HPDE6-E6E7 (cell line): ENCODE measurements around the gene ITFG1.
"Not testable (repeated sequence)": the region's sequence is repeated elsewhere in the genome, so short reads cannot be mapped to it uniquely, and the experiment has no call there.

Source experiments
- DNase-seq: peaks from one replicate; pipeline ENCODE4 v3.0.0; 2011; ENCODE audit warnings: missing footprints; ENCODE audit errors: extremely low spot score

The ITFG1 gene

GRCh38 chr16:47473792-47474191, 12.9 kb upstream of the ITFG1 start:
- DNase-seq, result no peak

DNA sequence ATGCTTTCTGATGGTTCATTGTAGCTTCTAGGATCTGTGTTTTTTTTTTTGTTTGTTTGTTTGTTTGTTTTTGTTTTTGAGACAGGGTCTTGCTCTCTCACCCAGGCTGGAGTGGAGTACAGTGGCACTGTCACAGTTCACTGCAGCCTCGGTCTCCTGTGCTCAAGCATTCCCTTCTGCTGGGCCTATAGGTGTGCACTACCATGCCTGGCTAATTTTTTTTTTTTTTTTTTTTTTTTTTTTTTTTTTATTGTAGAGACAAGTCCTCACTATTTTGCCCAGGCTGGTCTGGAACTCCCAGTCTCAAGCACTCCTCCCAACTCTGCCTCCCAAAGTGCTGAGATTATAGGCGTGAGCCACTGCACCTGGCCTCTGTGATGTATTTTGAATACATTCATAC, 12.1 kb upstream of the ITFG1 start:
- DNase-seq, result not testable (repeated sequence)

DNA sequence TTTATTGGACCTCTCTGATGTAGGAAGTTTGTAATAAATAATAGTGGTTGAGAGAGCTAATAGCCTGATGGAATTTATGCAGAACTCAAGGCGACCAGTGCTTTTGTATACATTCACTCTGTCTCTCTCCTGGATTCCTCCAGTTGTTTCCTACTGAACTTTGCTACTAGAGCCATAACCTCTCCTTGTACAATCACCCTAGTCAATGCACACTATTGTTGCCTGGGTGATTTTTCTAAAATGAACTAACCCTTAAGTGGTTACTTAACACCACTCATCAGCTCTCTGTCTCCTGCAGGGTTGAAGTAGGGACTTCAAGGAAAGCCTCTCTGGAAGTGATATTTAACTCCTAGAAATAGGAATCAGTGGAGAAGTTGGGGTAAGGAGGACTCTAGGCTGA, 9.9 kb upstream of the ITFG1 start:
- no peak for DNase-seq

- DNase-seq, result no peak
Observed at GRCh38 chr16:47470211-47470610, 9.3 kb upstream of the ITFG1 start.

- DNase-seq, result no peak
Observed at GRCh38 chr16:47469227-47469626, 8.4 kb upstream of the ITFG1 start.

GRCh38 chr16:47468070-47468689, 7.3 kb upstream of the ITFG1 start:
- DNase-seq, result not testable (repeated sequence)

DNA sequence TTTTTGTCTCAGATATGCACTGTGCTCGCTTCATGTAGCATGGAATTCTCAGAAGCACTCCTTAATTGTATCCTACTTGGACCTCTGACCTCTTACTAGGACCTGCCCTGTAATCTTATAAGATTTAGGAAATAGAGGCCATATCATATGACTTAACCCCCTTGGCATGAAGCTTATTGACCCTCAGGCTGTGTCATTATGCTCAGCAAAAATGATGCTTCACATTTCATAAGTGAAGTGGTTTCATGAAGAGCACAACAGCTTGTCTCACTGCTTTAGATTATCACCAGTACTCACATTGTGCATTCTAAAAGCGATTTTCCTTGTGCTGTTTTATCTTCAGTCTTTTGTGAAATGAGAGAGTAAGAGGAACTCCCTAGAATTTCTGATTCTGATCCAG, 6.6 kb upstream of the ITFG1 start:
- DNase-seq, result no peak

- DNase-seq, result no peak
Observed at GRCh38 chr16:47465919-47466630, 5.2 kb upstream of the ITFG1 start.

- DNase-seq, result no peak
Observed at GRCh38 chr16:47463771-47464624, 3.1 kb upstream of the ITFG1 start.

- DNase-seq, result peak; percentile 19
Observed at GRCh38 chr16:47461598-47462266, 869 bp upstream of the ITFG1 start.

- no peak for DNase-seq
Observed at GRCh38 chr16:47460359-47460710, 528 bp downstream of the ITFG1 start.

GRCh38 chr16:47459603-47460002, 1.3 kb downstream of the ITFG1 start:
- no peak for DNase-seq

DNA sequence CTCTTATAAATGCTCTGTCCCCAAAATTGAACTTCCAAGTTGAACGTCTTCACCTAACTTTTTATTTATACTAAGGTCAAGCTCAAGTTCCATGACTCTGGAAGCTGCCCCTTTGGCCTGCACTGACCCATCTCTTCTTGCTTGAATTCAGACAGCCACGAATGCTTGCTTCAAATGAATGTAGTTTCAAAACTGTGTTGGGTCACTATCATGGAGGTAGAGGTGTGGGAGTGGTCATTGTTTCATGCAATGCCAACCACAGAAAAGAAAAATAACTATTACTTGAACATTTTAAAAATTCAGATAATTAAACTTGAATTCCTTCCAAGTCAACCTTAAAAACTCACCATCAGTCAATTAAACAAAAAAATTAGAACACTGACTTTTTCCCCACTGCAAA, 2.5 kb downstream of the ITFG1 start:
- no peak for DNase-seq

DNA sequence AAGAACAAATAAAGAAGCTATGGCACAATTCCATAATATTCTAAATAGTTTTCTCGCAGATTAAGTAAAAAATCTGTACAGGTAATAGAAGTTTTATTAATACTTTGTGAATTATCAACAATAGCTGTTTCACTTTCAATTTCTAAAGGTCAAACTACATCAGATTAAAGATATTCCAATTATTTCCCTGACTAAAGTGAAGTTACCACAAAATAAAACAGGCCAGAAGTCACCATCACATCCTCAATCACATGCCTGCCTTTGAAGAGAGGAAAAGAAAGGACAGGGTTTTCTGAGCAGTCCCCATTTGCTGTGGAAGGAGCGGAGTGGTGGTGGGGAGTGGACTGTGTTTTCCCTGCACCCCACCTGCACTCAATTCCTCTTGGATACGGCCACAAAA, 11.1 kb downstream of the ITFG1 start:
- DNase-seq, result no peak

DNA sequence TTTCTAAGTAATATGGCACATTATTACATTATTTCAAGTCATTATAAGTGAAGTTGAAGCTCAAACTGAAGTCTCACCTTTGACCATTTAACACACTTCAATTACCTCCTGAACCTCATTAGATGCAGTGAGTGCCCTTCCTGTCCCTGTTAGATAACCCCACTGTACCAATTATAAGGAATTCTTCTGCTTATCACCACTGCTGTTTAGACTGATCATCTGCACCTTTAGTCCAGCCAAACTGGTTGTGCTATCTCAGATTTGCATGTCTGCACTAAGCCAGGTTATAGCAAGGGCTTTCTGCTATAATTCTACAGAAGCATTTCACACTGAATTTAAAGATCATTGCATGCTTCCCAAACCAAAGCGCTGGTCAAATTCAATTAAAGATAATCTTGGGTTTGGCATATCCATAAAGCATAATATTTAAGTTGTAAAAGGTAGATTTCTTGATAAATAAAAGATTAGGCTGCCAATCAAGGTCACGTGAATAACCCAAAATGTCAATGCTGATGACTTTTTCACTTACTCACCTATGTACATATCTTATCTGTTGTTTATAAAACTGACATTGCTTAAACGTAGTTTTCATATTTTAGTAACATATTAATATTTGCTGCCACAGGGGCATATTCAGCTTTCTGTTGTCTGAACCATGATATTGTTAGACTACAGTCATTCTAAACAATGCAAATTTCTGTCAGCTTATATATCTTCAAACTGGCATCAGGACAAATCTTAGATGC, 11.9 kb downstream of the ITFG1 start:
- no peak for DNase-seq

GRCh38 chr16:47446431-47446830, 14.4 kb downstream of the ITFG1 start:
- no peak for DNase-seq

GRCh38 chr16:47442884-47443283, 18.0 kb downstream of the ITFG1 start:
- DNase-seq, result not testable (repeated sequence)

GRCh38 chr16:47440066-47440465, 20.8 kb downstream of the ITFG1 start:
- DNase-seq, result not testable (repeated sequence)

DNA sequence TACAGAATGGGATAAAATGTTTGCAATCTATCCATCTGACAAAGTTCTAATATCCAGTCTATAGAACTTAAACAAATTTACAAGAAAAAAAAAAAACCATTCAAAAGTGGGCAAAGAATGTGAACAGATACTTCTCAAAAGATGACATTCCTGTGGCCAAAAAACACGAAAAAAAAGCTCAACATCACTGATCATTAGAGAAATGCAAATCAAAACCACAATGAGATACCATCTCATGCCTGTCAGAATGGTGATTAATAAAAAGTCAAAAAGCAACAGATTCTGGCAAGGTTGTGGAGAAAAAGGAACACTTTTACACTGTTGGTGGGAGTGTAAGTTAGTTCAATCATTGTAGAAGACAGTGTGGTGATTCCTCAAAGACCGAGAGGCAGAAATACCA, 26.6 kb downstream of the ITFG1 start:
- DNase-seq, result not testable (repeated sequence)

DNA sequence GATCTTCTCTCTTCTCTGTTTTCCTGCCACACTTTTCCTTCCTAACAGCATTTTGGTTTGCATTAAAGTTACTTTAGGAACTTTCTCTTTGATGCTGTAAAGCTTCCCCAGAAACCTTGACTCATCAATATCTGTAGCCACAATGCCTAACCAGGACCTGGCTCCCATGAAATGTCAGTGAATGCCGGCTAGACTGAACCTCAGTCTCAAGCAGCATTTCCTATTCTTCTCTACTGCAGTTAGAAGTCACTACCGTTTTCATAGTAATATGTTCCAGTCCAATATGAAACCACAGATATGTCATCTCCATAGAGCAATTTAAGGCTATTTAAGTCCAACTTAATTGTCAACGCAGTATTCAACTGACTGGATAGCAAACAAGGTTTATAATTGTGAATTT, 28.9 kb downstream of the ITFG1 start:
- no peak for DNase-seq

DNA sequence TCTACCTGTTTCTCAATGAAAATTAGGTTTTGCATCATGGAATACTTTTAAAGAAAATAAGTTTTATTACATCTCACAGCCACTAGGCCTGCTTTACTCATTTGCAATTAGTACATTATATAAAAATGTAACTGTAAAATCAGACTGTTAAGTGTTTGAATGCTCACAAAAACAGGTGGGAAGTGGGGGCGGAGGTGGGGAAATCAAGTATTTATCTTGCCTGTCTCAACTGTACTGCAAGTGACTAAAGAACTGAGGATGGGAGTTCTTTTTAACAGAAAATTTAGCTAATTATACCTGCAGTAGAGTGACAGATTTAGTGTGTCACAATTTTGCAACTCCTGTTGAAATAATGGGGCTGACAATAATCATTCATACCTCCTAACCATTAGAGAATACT, 34.1 kb downstream of the ITFG1 start:
- DNase-seq, result no peak

DNA sequence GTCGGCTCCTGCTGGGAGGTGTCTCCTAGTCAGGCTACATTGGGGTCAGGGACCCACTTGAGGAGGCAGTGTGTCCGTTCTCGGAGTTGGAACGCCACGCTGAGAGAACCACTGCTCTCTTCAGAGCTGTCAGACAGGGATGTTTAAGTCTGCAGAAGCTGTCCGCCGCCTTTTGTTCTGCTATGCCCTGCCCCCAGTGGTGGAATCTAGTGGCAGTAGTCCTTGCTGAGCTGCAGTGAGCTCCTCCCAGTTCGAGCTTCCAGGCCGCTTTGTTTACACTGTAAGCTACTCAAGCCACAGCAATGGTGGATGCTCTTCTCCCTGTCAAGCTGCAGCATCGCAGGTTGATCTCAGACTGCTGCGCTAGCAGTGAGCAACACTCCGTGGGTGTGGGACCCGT, 36.0 kb downstream of the ITFG1 start:
- no peak for DNase-seq
